T-helper 2 cell treated with Interferon-gamma antibody and Interleukin-4, amounts not matched to agents 5 μg/mL and 100 μg/mL, for 36 hours (primary cell): ENCODE measurements around the gene TUBGCP5.

ENCODE experiments used
- DNase-seq: peaks from one replicate; pipeline ENCODE4 v3.0.0; 2021; ENCODE audit warnings: low spot score
- H3K27ac Mint-ChIP-seq: one replicate; pipeline ENCODE4 v1.8.0; 2021; ENCODE audit warnings: mild to moderate bottlenecking, mixed read lengths
- H3K27me3 Mint-ChIP-seq: one replicate; pipeline ENCODE4 v1.8.0; 2021; ENCODE audit warnings: low read depth, mixed read lengths
- H3K36me3 Mint-ChIP-seq: one replicate; pipeline ENCODE4 v1.8.0; 2021; ENCODE audit warnings: low read depth, mixed read lengths
- H3K4me1 Mint-ChIP-seq: one replicate; pipeline ENCODE4 v1.8.0; 2021; ENCODE audit warnings: low read depth, mixed read lengths
- H3K4me3 Mint-ChIP-seq: one replicate; pipeline ENCODE4 v1.8.0; 2022; ENCODE audit warnings: mild to moderate bottlenecking, moderate library complexity, mixed read lengths
- H3K9me3 Mint-ChIP-seq: one replicate; pipeline ENCODE4 v1.8.0; 2021; ENCODE audit warnings: mixed read lengths

The TUBGCP5 gene

DNA sequence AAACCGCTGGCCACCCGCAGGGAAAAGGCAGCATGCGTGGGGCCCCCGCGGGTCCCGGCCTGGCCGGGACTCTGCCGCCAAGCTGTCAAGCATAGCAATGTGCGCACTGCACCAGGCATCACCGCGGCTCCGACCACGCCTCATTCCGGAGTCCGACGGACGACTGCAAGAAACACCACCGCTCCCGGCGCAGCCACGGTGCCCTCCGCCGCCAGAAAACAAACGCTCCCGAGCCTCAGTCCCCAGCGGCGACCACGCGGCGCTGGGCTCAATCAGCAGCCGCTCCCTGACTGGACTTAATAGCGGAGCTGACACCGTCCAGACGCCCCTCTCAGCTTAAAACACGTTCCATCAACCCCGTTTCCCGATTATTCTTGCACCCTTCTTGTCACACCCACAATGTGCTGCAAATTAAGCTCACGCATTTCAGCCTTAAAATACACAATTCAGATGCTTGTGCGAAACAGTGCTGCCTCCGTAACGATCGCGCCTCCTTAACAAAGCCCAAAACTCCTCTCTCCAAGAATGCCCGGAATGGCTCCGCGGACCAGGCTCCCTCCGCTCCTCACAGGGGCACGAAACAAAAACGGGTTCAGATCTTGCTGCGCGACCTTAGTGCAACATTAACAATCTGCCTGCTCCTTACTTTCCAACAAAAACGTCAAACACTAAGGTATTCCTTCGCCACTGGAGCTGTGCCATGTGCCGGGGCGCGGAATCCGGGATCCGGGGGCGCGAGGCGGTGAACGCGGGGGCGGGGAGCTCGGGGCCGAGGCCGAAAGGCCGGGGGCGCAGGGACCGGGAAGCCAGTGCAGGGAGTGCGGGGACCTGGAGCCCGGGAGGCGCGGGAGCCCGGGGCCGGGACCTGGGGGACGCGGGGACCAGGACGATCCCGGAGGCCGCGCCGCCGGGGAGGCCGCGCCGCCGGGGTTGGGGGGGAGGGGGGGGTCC, 59.9 kb downstream of the TUBGCP5 start:
- H3K27me3 Mint-ChIP-seq: peaks cover 23% of the 10 kb centered on the region
- H3K4me3 Mint-ChIP-seq: peak overlapping the region; percentile 94
- H3K9me3 Mint-ChIP-seq: no peaks in the 10 kb centered on the region
- peaks cover 4% of the 10 kb centered on the region for H3K36me3 Mint-ChIP-seq
- H3K4me1 Mint-ChIP-seq: peaks cover 12% of the 10 kb centered on the region
- peak; percentile 39 for DNase-seq
- no peak overlapping the region for H3K27ac Mint-ChIP-seq

GRCh38 chr15:22978691-22979237, 60.6 kb downstream of the TUBGCP5 start:
- DNase-seq: no peak
- Mint-ChIP-seq H3K36me3 (peaks cover 4% of the 10 kb centered on the region), H3K27ac (no peak overlapping the region), H3K27me3 (peaks cover 23% of the 10 kb centered on the region), H3K4me3 (peak overlapping the region; percentile 94), H3K9me3 (no peaks in the 10 kb centered on the region), H3K4me1 (peaks cover 12% of the 10 kb centered on the region)

- no peak for DNase-seq
- Mint-ChIP-seq H3K4me3 (no peak overlapping the region), H3K27me3 (peaks cover 15% of the 10 kb centered on the region), H3K36me3 (peaks cover 3% of the 10 kb centered on the region), H3K4me1 (peaks cover 16% of the 10 kb centered on the region), H3K27ac (no peak overlapping the region), H3K9me3 (no peaks in the 10 kb centered on the region)
These were observed 64.6 kb downstream of the TUBGCP5 start for GRCh38 chr15:22974745-22975144.

- no peak overlapping the region for H3K27ac Mint-ChIP-seq
These were observed 65.4 kb downstream of the TUBGCP5 start for GRCh38 chr15:22973987-22974386.

DNA sequence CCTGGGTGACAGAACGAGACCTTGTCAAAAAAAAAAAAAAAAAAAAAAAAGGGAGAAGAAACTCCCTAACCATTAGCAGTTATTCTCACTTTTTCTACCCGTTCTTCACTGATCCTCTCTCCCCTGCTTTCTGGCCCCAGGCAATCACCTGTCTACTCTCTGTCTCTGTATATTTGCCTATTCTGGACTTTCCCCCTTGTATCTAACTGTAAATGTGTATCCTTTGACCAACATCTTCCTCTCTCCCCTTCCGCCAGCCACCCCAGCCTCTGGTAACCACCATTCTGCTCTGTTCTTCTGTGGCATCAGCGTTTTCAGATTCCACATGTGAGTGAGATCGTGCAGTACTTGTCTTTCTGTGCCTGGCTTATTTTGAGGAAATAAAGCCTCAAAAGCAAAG, 66.1 kb downstream of the TUBGCP5 start:
- Mint-ChIP-seq H3K4me3 (no peak overlapping the region), H3K4me1 (peaks cover 5% of the 10 kb centered on the region), H3K9me3 (peaks cover 4% of the 10 kb centered on the region), H3K27ac (no peak overlapping the region), H3K27me3 (peaks cover under 1% of the 10 kb centered on the region), H3K36me3 (no peaks in the 10 kb centered on the region)
- no peak for DNase-seq

More at GRCh38 chr15:22973987-22974386, 65.4 kb downstream of the TUBGCP5 start:
- Mint-ChIP-seq H3K9me3 (peaks cover 4% of the 10 kb centered on the region), H3K27me3 (peaks cover 7% of the 10 kb centered on the region), H3K36me3 (no peaks in the 10 kb centered on the region), H3K4me1 (peaks cover 8% of the 10 kb centered on the region), H3K4me3 (no peak overlapping the region)
- DNase-seq: no peak

DNA sequence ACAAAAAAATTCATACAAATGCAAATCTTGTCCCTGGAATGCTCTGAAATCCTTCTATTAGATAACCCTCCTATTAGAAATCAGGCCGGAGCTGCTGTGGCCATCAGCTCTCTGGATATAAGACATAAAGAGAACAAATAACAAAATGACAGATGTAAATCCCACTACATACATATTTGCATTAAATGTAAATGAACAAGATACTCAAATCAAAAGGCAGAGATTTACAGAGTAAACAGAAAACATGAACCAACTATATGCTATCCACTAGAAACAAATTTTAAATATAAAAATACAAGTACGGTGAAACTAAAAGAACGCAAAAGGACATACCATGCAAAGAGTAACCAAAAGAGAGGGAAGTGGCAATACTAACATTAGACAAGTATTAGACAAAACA, 69.9 kb downstream of the TUBGCP5 start:
- Mint-ChIP-seq H3K9me3 (peaks cover 4% of the 10 kb centered on the region), H3K4me3 (no peak overlapping the region), H3K27me3 (no peaks in the 10 kb centered on the region), H3K27ac (no peak overlapping the region), H3K36me3 (no peaks in the 10 kb centered on the region), H3K4me1 (peaks cover 4% of the 10 kb centered on the region)
- DNase-seq: no peak

- no peaks in the 10 kb centered on the region for H3K36me3 Mint-ChIP-seq
- no peak for DNase-seq
- no peak overlapping the region for H3K4me3 Mint-ChIP-seq
These were observed 71.0 kb downstream of the TUBGCP5 start for GRCh38 chr15:22968366-22968765.

DNA sequence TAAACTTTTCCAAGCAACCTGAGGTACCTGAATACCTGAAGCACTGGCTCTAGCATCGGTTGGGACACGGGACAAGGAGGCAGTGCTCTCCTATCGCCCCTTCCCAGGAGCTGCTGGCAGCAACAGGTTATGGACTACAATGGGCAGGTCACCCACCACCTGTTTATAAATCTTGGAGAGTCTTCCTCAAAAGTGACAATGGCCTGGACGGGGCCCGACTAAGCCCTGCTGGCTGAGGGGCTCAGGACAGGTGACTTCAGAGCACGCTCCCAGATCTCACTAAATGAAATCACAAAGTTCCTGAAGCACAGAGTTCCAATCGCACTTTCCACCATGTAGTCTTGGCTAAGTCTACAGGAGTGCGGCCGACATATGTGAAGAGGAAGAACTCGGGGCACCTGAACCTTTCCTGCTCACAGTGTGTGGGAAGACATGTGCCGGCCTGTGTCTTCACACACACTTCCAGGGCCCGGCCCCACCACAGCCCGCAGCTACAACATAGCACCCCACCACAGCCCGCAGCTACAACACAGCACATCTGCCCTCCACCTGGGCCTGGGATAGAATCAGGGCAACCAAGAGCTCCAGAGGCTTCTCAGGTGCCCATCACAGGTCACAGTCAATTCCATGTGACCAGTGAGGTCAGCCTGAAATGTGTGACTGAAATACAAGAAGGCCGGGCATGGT, 72.1 kb downstream of the TUBGCP5 start:
- no peak for DNase-seq
- H3K4me1 Mint-ChIP-seq: no peaks in the 10 kb centered on the region
- H3K4me3 Mint-ChIP-seq: no peak overlapping the region
- H3K36me3 Mint-ChIP-seq: no peaks in the 10 kb centered on the region
- no peak overlapping the region for H3K27ac Mint-ChIP-seq
- H3K9me3 Mint-ChIP-seq: peaks cover 4% of the 10 kb centered on the region
- H3K27me3 Mint-ChIP-seq: no peaks in the 10 kb centered on the region

More at GRCh38 chr15:22968366-22968765, 71.0 kb downstream of the TUBGCP5 start:
- H3K9me3 Mint-ChIP-seq: peaks cover 4% of the 10 kb centered on the region
- peaks cover 1% of the 10 kb centered on the region for H3K4me1 Mint-ChIP-seq
- no peak overlapping the region for H3K27ac Mint-ChIP-seq
- H3K27me3 Mint-ChIP-seq: no peaks in the 10 kb centered on the region

DNA sequence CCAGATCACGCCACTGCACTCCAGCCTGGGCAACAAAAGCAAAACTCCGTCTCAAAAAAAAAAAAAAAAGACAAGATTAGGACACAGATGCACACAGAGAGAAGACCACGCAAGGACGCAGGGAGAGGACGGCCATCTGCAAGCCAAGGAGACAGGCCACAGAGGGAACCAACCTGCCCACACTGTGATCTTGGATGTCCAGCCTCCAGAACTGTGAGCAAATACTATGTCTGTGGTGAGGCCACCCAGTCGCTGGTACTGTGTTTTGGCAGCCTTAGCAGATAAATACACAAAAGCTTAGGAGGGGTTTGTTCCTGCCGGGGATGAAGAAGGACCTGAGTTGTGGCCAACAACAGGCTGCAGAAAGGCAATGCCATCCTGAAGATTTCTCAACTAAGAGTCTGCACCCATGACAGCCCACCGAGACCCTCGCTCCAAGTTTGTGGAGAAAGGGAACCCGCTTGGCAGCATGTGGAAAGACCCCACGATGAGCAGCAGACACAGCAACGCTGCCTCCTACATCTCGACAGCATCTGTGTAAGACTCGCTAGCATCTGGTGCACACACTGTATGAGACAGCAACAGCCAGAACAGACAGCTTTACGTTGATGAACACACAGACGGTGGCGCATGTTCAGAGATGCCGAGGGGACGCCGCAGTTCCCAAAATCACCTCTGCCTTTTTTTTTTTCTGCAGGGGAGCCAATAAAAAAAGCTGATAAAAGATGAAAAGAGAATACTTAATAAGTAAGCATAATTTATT, 72.9 kb downstream of the TUBGCP5 start:
- no peak overlapping the region for H3K4me3 Mint-ChIP-seq
- H3K9me3 Mint-ChIP-seq: peaks cover 4% of the 10 kb centered on the region
- H3K36me3 Mint-ChIP-seq: no peaks in the 10 kb centered on the region
- no peak for DNase-seq
- H3K27me3 Mint-ChIP-seq: no peaks in the 10 kb centered on the region
- H3K4me1 Mint-ChIP-seq: no peaks in the 10 kb centered on the region
- no peak overlapping the region for H3K27ac Mint-ChIP-seq

GRCh38 chr15:22963641-22964040, 75.7 kb downstream of the TUBGCP5 start:
- DNase-seq: no peak
- Mint-ChIP-seq H3K9me3 (no peaks in the 10 kb centered on the region), H3K36me3 (no peaks in the 10 kb centered on the region), H3K27ac (no peak overlapping the region), H3K4me1 (no peaks in the 10 kb centered on the region), H3K27me3 (no peaks in the 10 kb centered on the region), H3K4me3 (no peak overlapping the region)

DNA sequence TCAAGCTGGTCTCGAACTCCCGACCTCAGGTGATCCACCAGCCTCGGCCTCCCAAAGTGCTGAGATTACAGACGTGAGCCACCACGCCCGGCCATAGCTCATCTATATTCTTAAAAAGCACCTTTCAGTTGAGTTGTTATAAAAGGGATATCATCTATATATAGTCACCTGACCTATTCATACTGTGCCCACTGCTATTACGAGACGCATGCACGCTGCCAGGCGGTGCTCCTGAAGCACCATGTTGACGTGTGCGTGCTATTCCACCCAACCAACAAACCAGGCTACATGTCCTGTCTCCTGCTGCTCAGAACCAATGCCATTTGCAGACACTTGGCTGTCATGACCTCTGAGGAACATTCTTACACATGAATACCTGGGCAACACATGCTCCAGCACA, 76.8 kb downstream of the TUBGCP5 start:
- DNase-seq: no peak
- H3K27me3 Mint-ChIP-seq: no peaks in the 10 kb centered on the region
- H3K4me1 Mint-ChIP-seq: no peaks in the 10 kb centered on the region
- H3K9me3 Mint-ChIP-seq: no peaks in the 10 kb centered on the region
- H3K36me3 Mint-ChIP-seq: no peaks in the 10 kb centered on the region
- H3K27ac Mint-ChIP-seq: no peak overlapping the region
- no peak overlapping the region for H3K4me3 Mint-ChIP-seq

DNA sequence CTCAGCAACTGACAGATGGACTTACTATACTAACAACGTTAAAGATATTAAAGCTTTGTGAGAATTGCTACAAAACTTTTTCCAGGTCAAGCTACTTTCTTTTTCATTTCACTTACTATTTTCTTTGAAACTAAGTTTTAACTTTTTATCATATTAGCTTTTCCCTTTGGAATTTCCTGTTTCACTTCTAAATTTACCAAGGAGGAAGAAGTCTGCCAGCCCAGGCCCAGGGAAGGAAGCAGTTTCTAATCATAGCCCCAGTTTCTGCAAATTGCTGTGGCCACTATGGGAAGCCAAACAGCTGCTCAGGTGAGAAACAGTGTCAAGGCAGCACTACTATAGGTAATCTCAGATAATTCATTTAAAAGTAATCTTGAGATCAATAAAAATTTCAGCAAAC, 77.6 kb downstream of the TUBGCP5 start:
- no peaks in the 10 kb centered on the region for H3K36me3 Mint-ChIP-seq
- no peaks in the 10 kb centered on the region for H3K9me3 Mint-ChIP-seq
- H3K4me3 Mint-ChIP-seq: no peak overlapping the region
- no peak for DNase-seq
- no peak overlapping the region for H3K27ac Mint-ChIP-seq
- H3K27me3 Mint-ChIP-seq: no peaks in the 10 kb centered on the region
- no peaks in the 10 kb centered on the region for H3K4me1 Mint-ChIP-seq

DNA sequence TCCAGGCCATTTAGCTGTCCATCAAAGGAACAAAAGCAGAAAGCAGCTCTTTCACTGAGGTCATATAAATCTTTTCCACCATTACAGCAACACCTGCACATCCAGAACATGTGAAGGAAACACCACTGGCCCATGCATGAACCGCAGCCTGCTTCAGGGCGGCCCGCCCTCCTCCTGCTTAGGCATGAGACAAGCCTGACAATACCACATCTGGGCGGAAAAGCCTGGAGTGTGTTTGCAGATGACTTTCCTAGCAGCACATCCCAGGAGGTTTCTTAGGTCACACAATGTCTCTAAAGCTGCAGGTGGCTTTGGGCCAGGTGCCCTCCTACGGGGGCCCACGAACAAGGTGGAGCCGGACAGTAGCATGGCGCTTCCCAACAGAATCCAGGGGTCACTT, 78.8 kb downstream of the TUBGCP5 start:
- Mint-ChIP-seq H3K27ac (no peak overlapping the region), H3K4me3 (no peak overlapping the region), H3K27me3 (no peaks in the 10 kb centered on the region), H3K4me1 (no peaks in the 10 kb centered on the region), H3K9me3 (no peaks in the 10 kb centered on the region), H3K36me3 (no peaks in the 10 kb centered on the region)
- no peak for DNase-seq
